Testis (tissue), 2 donors: ENCODE data around the gene GOT1.

Source experiments
- CTCF ChIP-seq, 3 experiments: fragments of 450-650 bp in 2 of 3; fragments of 200-600 bp in 1 of 3; sonication (generic) in 1 of 3; IDR thresholded peaks; one replicate each; pipeline ENCODE4 v1.5.1; 2016 to 2019; ENCODE audit warnings: antibody characterized with exemption in 3 of 3, mild to moderate bottlenecking in 2 of 3, moderate library complexity in 1 of 3
- POLR2A ChIP-seq: fragments of 450-650 bp; IDR thresholded peaks from one replicate; pipeline ENCODE4 v1.6.1; 2017; ENCODE audit warnings: antibody characterized with exemption, mild to moderate bottlenecking, moderate library complexity

- TF ChIP-seq POLR2A = no peak
- TF ChIP-seq CTCF (IDR thresholded peaks at IDR 0.05) = no peak
These were observed 64.7 kb downstream of the GOT1 start for GRCh38 chr10:99365736-99366135.
